DMS153 (cell line): ENCODE data around the gene PRDM1.
A peak's percentile ranks its signal among the peaks of the same experiment; 100 is the strongest.

Experiments
- DNase-seq: peaks from one replicate; lab custom pipeline; 2025; lab: John Stamatoyannopoulos, UW

The PRDM1 gene

GRCh38 chr6:106097411-106098231, 11.5 kb downstream of the PRDM1 start:
- DNase-seq = no peak

GRCh38 chr6:106098383-106099234, 12.5 kb downstream of the PRDM1 start:
- no peak for DNase-seq

- DNase-seq = peak; percentile 22
These were observed 13.1 kb downstream of the PRDM1 start for GRCh38 chr6:106099235-106099537.

GRCh38 chr6:106100755-106101154, 14.6 kb downstream of the PRDM1 start:
- DNase-seq = no peak

DNA sequence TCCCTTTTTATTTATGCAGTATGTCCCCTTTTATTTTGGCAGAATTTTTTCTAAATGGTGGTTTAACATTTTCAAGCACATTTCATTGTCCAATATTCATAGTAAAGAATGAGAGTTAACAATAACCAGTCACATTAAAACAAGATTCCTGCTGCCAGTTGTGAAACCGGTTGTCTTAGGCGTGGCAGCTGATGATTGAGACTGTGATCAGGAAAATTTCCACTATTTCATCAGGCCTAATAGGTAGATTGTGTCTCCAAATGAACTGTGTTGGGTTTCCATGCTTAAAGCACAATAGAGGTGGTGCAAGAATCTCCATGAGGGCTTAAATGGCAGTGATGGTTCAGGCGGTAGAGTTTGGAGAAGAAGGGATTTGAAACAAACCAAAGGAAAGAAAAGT, 15.3 kb downstream of the PRDM1 start:
- DNase-seq = no peak

DNA sequence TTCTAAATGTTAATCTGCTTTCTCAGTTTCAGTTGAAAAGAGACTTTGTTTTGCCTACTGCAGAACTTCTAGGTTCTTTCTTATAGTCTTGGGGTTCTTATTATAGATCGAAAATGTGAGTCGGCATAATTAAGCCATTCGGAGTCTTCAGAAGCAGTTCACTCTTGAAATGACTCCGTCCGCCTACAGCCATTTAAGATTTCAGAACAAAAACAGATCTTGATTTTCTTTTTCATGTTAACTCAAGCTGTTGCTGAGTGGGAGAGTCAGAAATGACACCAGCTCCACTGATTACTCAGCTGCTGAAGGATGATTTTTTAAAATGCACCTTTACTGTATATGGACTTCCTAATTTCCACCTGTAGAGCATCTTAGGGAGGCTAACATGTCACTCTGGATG, 15.9 kb downstream of the PRDM1 start:
- DNase-seq = no peak

GRCh38 chr6:106102967-106103727, 17.0 kb downstream of the PRDM1 start:
- DNase-seq = no peak

GRCh38 chr6:106103728-106104109, 17.6 kb downstream of the PRDM1 start:
- DNase-seq = no peak

- DNase-seq = no peak
These were observed 18.3 kb downstream of the PRDM1 start for GRCh38 chr6:106104476-106104875.

DNA sequence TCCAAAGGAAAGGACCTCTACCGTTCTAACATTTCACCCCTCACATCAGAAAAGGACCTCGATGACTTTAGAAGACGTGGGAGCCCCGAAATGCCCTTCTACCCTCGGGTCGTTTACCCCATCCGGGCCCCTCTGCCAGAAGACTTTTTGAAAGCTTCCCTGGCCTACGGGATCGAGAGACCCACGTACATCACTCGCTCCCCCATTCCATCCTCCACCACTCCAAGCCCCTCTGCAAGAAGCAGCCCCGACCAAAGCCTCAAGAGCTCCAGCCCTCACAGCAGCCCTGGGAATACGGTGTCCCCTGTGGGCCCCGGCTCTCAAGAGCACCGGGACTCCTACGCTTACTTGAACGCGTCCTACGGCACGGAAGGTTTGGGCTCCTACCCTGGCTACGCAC, 18.8 kb downstream of the PRDM1 start:
- no peak for DNase-seq

DNA sequence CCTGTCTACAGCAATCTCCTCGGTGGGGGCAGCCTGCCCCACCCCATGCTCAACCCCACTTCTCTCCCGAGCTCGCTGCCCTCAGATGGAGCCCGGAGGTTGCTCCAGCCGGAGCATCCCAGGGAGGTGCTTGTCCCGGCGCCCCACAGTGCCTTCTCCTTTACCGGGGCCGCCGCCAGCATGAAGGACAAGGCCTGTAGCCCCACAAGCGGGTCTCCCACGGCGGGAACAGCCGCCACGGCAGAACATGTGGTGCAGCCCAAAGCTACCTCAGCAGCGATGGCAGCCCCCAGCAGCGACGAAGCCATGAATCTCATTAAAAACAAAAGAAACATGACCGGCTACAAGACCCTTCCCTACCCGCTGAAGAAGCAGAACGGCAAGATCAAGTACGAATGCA, 19.4 kb downstream of the PRDM1 start:
- no peak for DNase-seq

- no peak for DNase-seq
These were observed 20.3 kb downstream of the PRDM1 start for GRCh38 chr6:106106276-106107042.

DNA sequence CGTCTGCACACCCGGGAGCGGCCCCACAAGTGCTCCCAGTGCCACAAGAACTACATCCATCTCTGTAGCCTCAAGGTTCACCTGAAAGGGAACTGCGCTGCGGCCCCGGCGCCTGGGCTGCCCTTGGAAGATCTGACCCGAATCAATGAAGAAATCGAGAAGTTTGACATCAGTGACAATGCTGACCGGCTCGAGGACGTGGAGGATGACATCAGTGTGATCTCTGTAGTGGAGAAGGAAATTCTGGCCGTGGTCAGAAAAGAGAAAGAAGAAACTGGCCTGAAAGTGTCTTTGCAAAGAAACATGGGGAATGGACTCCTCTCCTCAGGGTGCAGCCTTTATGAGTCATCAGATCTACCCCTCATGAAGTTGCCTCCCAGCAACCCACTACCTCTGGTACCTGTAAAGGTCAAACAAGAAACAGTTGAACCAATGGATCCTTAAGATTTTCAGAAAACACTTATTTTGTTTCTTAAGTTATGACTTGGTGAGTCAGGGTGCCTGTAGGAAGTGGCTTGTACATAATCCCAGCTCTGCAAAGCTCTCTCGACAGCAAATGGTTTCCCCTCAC, 21.0 kb downstream of the PRDM1 start:
- DNase-seq = no peak

DNA sequence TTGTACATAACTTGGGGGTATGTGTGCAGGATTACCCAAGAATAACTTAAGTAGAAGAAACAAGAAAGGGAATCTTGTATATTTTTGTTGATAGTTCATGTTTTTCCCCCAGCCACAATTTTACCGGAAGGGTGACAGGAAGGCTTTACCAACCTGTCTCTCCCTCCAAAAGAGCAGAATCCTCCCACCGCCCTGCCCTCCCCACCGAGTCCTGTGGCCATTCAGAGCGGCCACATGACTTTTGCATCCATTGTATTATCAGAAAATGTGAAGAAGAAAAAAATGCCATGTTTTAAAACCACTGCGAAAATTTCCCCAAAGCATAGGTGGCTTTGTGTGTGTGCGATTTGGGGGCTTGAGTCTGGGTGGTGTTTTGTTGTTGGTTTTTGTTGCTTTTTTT, 22.0 kb downstream of the PRDM1 start:
- no peak for DNase-seq

DNA sequence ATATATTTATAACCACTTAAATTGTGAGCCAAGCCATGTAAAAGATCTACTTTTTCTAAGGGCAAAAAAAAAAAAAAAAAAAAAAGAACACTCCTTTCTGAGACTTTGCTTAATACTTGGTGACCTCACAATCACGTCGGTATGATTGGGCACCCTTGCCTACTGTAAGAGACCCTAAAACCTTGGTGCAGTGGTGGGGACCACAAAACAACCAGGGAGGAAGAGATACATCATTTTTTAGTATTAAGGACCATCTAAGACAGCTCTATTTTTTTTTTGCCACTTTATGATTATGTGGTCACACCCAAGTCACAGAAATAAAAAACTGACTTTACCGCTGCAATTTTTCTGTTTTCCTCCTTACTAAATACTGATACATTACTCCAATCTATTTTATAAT, 22.9 kb downstream of the PRDM1 start:
- DNase-seq = no peak

GRCh38 chr6:106110164-106110826, 24.2 kb downstream of the PRDM1 start:
- peak; percentile 37 for DNase-seq

DNA sequence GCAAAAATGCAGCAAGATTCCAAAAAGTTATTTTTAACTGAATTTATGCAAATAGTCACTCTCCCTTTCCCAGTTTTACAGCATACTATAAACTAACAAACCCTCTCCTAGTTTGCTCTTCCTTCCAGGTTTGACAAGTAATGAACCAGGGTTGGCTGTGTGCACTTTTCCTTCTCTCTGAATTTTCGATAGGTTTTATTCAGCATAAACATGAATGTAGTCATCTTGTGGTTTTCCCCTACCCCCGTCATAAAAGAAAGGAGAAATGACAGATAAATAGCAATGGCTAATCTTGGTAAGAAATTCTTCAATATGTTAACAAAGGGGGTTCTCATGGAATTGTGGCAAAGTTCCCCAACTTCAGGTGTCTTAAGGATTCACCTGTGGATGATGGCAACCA, 26.3 kb downstream of the PRDM1 start:
- no peak for DNase-seq

DNA sequence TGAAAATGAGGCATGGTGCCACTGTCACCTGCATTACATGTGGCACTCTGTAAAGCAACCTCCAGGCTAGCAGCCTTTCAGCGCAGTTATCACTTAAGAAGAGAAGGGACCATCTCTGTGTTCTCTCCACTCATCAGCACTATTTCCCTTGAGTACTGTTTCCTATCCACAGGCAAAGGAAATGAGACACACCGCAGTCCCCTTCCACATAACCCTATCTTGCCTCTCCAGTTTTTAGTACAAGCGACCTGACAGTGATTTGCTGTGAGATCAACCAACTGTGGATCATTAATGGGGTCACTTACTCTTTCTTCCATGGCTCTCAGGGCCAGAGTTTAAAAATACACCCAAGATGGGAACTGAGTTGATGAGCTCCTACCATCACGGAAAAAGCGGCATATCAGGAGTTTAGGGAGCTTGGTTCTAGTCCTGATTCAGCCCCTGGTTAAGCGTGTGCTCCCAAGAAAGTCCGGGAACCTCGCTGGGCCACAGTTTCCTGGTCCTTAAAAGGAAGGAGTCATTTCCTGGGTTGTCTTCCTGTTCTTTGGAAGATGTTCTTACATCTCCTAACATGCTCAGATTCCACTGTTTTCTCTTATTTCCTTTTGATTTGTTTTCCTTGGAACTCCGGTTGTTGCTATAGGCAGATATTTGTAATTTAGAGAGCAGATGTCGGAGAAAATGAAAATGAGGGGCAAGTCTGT, 27.3 kb downstream of the PRDM1 start:
- DNase-seq = no peak

DNA sequence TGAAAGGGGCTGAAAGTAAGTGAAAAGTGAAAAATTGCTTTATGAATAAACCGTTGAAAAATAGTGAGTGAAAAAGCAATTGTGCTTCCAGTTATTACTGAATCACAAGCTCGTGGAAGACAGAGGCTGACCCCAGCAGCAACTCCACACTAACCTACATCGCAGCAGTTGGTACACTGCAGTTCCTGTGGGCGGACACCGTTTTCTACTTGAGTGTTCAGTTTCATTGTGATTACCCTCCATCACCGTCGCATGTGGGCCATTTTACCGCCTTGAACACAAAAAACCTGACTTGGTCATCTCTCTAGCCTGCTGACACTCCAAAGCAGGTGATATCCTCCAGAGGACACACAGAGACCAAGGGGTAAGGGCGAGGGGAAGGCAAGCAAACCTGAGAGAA, 28.4 kb downstream of the PRDM1 start:
- no peak for DNase-seq

DNA sequence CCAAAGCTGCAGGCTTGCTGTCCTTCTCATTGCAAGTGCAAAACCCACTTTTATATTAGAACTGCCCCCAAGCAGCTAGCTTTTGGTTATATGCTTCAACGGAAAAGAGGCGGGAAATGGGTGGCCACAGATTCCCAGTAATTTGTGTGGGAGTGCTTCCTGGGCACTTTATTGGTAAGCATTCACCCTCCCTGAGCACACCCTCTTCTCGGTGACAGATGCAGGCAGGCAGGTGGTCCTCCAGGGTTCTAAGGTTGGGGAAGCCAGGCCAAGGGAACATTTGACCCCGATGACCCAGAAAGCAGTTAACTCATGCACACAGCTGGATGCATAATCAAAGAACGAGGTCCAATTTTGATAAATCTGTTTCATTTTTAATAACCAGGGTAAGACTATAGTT, 29.1 kb downstream of the PRDM1 start:
- no peak for DNase-seq
